Measurements from ENCODE around the gene CDKN2B-AS1. TPM values are rescaled to one million over a fixed set of nuclear protein-coding genes. Genes with fewer than 3 reads are reported as not detected.

The CDKN2B-AS1 gene
- total RNA-seq, 2 donors from 2014 or later: 0.62 TPM; not detected in 1

DNA sequence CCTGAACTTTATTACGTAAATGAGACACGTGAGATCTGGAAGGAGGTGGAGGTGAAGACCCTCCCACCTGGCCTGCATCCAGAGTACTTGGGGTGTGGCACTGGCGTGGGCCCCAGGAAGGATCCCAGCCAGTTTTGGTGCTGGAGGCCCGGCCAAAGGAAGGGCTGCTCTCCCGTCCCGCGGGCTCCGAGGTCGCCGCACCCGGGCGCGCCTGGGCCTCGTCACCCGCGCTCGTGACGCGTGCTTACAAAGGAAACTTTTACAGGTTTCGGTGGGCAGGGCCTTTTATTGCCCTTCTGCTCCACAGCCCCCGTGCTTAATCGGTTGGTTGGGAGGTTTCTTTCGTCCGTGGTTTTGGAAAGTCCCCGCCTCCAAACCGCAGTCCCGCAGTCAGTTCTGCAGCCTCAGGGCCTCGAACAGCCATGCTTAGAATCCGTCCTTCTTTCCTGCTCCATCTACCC, 29.6 kb upstream of the CDKN2B-AS1 start:
- Histone ChIP-seq H3K27me3 (replicated peaks; ENCODE audit: insufficient read depth) (peaks cover 41% of the 10 kb centered on the region), H3K36me3 (no peaks in the 10 kb centered on the region), H3K4me3 (peak overlapping the region in 1 of 2 donors; percentile 5), H3K4me1 (replicated peaks) (no peaks in the 10 kb centered on the region), H3K9me3 (no peaks in the 10 kb centered on the region), H3K27ac (no peak overlapping the region)
- 4% methylated on average over 29 of the region's 29 CpGs for WGBS
- DNase-seq (ENCODE audit: low spot score): no peak
- intact Hi-C loops (cut with DNase I): no loop called here
- no peak for TF ChIP-seq POLR2A (IDR thresholded peaks at IDR 0.05)
- TF ChIP-seq POLR2AphosphoS5 (IDR thresholded peaks at IDR 0.05): no peak
- TF ChIP-seq, protein P1, sequence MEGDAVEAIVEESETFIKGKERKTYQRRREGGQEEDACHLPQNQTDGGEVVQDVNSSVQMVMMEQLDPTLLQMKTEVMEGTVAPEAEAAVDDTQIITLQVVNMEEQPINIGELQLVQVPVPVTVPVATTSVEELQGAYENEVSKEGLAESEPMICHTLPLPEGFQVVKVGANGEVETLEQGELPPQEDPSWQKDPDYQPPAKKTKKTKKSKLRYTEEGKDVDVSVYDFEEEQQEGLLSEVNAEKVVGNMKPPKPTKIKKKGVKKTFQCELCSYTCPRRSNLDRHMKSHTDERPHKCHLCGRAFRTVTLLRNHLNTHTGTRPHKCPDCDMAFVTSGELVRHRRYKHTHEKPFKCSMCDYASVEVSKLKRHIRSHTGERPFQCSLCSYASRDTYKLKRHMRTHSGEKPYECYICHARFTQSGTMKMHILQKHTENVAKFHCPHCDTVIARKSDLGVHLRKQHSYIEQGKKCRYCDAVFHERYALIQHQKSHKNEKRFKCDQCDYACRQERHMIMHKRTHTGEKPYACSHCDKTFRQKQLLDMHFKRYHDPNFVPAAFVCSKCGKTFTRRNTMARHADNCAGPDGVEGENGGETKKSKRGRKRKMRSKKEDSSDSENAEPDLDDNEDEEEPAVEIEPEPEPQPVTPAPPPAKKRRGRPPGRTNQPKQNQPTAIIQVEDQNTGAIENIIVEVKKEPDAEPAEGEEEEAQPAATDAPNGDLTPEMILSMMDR (IDR thresholded peaks at IDR 0.05): no peak

DNA sequence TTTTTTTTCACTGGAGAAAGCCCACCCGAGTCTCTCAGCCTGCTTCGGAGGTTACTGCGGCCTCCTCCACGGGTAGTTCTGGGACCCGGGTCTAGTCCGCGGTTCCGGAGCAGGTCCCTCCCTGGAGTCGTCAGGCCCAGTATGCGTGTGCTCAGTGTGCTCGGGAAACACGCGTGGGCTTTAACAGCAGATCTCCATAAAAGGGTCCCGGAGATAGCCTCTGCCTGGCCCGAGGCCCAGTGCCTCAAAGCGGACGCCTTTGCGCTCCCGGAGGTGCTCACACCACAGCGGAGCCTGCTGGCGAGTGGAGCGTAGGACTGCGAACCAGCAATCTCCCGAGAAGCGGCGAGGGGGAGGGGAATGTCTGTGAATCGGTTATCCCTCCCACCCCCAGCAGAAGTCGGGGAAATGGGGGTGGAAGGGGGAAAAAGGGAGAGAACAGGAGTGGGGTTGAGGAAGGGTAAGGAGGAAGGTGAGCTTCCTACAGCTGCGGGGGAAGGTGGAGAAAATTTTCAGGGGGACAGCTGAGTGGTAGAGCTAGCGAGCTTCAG, 29.1 kb upstream of the CDKN2B-AS1 start:
- H3K4me3 ChIP-seq: peak overlapping the region in 1 of 2 donors; percentile 5
- TF ChIP-seq POLR2AphosphoS5 (IDR thresholded peaks at IDR 0.05) (no peak), POLR2A (IDR thresholded peaks at IDR 0.05) (no peak)
- TF ChIP-seq, protein P1 (IDR thresholded peaks at IDR 0.05): no peak
- H3K27me3 ChIP-seq (replicated peaks; ENCODE audit: insufficient read depth): peaks cover 46% of the 10 kb centered on the region

DNA sequence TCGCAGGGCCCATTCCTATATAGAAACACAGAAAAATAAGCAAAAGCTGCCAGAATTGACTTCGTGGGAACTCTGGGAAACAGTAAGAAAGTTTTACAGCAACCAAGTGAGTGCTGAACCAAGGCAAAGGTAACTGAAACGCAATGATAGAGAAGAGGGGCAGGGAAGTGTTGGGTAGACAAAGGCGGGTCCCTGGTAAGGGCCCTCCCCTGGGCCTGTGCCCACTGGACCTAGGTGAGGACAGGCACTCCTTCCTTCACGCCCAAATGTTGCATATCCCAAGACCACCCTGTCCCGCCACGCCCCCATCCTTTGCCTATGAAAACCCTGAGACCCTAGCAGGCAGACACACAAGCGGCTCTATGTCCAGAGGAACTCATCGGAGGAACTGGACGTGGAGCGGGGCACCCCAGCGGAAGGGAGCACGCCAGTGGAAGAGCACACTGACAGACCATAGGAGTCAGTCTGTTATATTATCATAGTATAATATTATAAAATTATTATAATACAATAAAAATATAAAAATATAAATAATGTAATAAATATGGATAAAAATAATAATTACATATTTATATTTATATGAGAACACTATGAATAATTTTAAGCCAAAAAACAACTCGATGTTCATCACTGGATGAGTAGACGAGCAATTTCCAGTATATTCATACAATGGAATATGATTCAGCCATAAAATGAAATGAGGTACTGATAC, 28.3 kb upstream of the CDKN2B-AS1 start:
- Histone ChIP-seq H3K27ac (no peak overlapping the region), H3K4me3 (no peak overlapping the region), H3K4me1 (replicated peaks) (no peaks in the 10 kb centered on the region), H3K27me3 (replicated peaks; ENCODE audit: insufficient read depth) (peaks cover 52% of the 10 kb centered on the region), H3K9me3 (no peaks in the 10 kb centered on the region), H3K36me3 (no peaks in the 10 kb centered on the region)
- WGBS: 20% methylated on average over 15 of the region's 15 CpGs
- intact Hi-C loops (cut with DNase I): no loop called here
- TF ChIP-seq POLR2A (IDR thresholded peaks at IDR 0.05) (no peak), POLR2AphosphoS5 (IDR thresholded peaks at IDR 0.05) (no peak)
- TF ChIP-seq, protein P1 (IDR thresholded peaks at IDR 0.05): no peak
- no peak for DNase-seq (ENCODE audit: low spot score)

More for the DNA sequence above, 29.1 kb upstream of the CDKN2B-AS1 start:
- H3K27ac ChIP-seq: no peak overlapping the region
- 3% methylated on average over 30 of the region's 30 CpGs for WGBS
- no peaks in the 10 kb centered on the region for H3K9me3 ChIP-seq
- H3K4me1 ChIP-seq (replicated peaks): no peaks in the 10 kb centered on the region
- intact Hi-C loops (cut with DNase I): no loop called here
- H3K36me3 ChIP-seq: no peaks in the 10 kb centered on the region
- no peak for DNase-seq (ENCODE audit: low spot score)

DNA sequence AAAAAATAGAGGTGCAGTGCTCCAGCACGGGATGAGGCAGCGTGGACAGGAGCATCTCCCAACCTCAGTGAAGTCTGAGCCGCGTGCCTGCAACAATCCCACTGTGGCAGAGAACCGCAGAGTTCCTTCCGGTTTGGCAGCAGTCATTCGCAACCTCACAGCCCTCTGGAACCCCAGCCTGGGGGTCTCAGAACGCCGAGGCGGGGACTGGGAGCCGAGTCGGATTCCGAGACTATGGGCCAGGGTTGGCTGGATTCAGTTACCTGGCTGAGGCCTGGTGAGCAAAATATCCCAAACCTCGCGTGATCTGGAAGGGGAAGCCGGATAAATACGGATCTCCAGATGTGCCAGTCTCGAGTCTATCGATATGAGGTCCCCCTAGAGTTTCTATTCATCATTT, 27.4 kb upstream of the CDKN2B-AS1 start:
- H3K27me3 ChIP-seq (replicated peaks; ENCODE audit: insufficient read depth): peaks cover 58% of the 10 kb centered on the region
- whole genome bisulfite sequencing: 12% methylated on average over 19 of the region's 19 CpGs

More for the DNA sequence above, 27.4 kb upstream of the CDKN2B-AS1 start:
- TF ChIP-seq, protein P1 (IDR thresholded peaks at IDR 0.05): no peak
- no peak for TF ChIP-seq POLR2AphosphoS5 (IDR thresholded peaks at IDR 0.05)
- no peak for TF ChIP-seq POLR2A (IDR thresholded peaks at IDR 0.05)
- H3K27ac ChIP-seq: no peak overlapping the region
- H3K36me3 ChIP-seq: no peaks in the 10 kb centered on the region
- H3K9me3 ChIP-seq: no peaks in the 10 kb centered on the region
- no peaks in the 10 kb centered on the region for H3K4me1 ChIP-seq (replicated peaks)
- DNase-seq (ENCODE audit: low spot score): no peak
- no peak overlapping the region for H3K4me3 ChIP-seq
- intact Hi-C loops (cut with DNase I): no loop called here
